H9 (cell line): Measurements from ENCODE around the gene PLCH2. TPM values are rescaled to one million over a fixed set of nuclear protein-coding genes. Genes with fewer than 3 reads are reported as not detected.

ENCODE experiments used
- DNase-seq: peaks from one replicate; pipeline ENCODE4 v3.0.0-alpha.2; 2017
- H2AFZ ChIP-seq: one replicate; pipeline ENCODE4 v1.6.1; 2013; ENCODE audit warnings: mild to moderate bottlenecking, low read length, control low read depth, moderate library complexity
- H2AK5ac ChIP-seq: 2 replicates; pipeline ENCODE4 v1.6.1; 2013; ENCODE audit warnings: low read length, control low read depth, mixed read lengths; ENCODE audit not compliant: insufficient read length
- H2BK120ac ChIP-seq: one replicate; pipeline ENCODE4 v1.6.1; 2013; ENCODE audit warnings: low read depth, mild to moderate bottlenecking, low read length, control low read depth, inconsistent platforms; ENCODE audit not compliant: poor library complexity, severe bottlenecking
- H2BK12ac ChIP-seq: 2 replicates; pipeline ENCODE4 v1.6.1; 2013; ENCODE audit warnings: low read length, control low read depth, mixed read lengths, low read depth; ENCODE audit not compliant: insufficient read length
- H2BK15ac ChIP-seq: 2 replicates; pipeline ENCODE4 v1.6.1; 2013; ENCODE audit warnings: low read depth, low read length, control low read depth
- H2BK20ac ChIP-seq: one replicate; pipeline ENCODE4 v1.6.1; 2013; ENCODE audit warnings: low read depth, mild to moderate bottlenecking, low read length, control low read depth, inconsistent platforms; ENCODE audit not compliant: poor library complexity, severe bottlenecking
- H2BK5ac ChIP-seq: 2 replicates; pipeline ENCODE4 v1.6.1; 2013; ENCODE audit warnings: low read length, control low read depth, mixed read lengths; ENCODE audit not compliant: insufficient read length
- H3K14ac ChIP-seq: 2 replicates; pipeline ENCODE4 v1.6.1; 2013; ENCODE audit warnings: low read length, control low read depth; ENCODE audit not compliant: insufficient read depth
- H3K18ac ChIP-seq: 2 replicates; pipeline ENCODE4 v1.6.1; 2013; ENCODE audit warnings: low read depth, mild to moderate bottlenecking, mixed read lengths, low read length, control low read depth; ENCODE audit not compliant: insufficient read length
- H3K23ac ChIP-seq: 2 replicates; pipeline ENCODE4 v1.6.1; 2013; ENCODE audit warnings: low read length, control low read depth, mixed read lengths, low read depth; ENCODE audit not compliant: insufficient read length
- H3K23me2 ChIP-seq: 2 replicates; pipeline ENCODE4 v1.6.1; 2013; ENCODE audit warnings: low read depth, mild to moderate bottlenecking, mixed read lengths, low read length, control low read depth; ENCODE audit not compliant: insufficient read length, poor library complexity, severe bottlenecking
- H3K27ac ChIP-seq: 2 replicates; pipeline ENCODE4 v1.5.1; 2013; ENCODE audit warnings: low read length, control low read depth, mixed read lengths, low read depth; ENCODE audit not compliant: insufficient read length
- H3K27me3 ChIP-seq: 2 replicates; pipeline ENCODE4 v1.6.1; 2013; ENCODE audit warnings: low read length, control low read depth, inconsistent platforms; ENCODE audit not compliant: insufficient read depth
- H3K4ac ChIP-seq: 2 replicates; pipeline ENCODE4 v1.6.1; 2013; ENCODE audit warnings: low read depth, mild to moderate bottlenecking, control low read depth, inconsistent platforms, low read length, moderate library complexity
- H3K4me1 ChIP-seq: 2 replicates; pipeline ENCODE4 v1.6.1; 2013; ENCODE audit warnings: low read length, control low read depth, inconsistent platforms; ENCODE audit not compliant: insufficient read depth
- H3K4me2 ChIP-seq: 2 replicates; pipeline ENCODE4 v1.6.1; 2013; ENCODE audit warnings: low read length, control low read depth, mixed read lengths; ENCODE audit not compliant: insufficient read length, insufficient read depth
- H3K56ac ChIP-seq: 2 replicates; pipeline ENCODE4 v1.6.1; 2013; ENCODE audit warnings: low read depth, mild to moderate bottlenecking, mixed read lengths, low read length, control low read depth; ENCODE audit not compliant: insufficient read length
- H3K79me1 ChIP-seq: 2 replicates; pipeline ENCODE4 v1.6.1; 2013; ENCODE audit warnings: low read depth, mild to moderate bottlenecking, moderate library complexity, low read length, control low read depth, inconsistent platforms; ENCODE audit not compliant: insufficient read depth, poor library complexity, severe bottlenecking
- H3K79me2 ChIP-seq: 2 replicates; pipeline ENCODE4 v1.6.1; 2013; ENCODE audit warnings: low read length, control low read depth, inconsistent platforms; ENCODE audit not compliant: insufficient read depth
- H3K9ac ChIP-seq: 2 replicates; pipeline ENCODE4 v1.6.1; 2013; ENCODE audit warnings: low read length, control low read depth, mixed read lengths; ENCODE audit not compliant: insufficient read length; ENCODE audit errors: extremely low read depth
- H3K9me3 ChIP-seq: one replicate; pipeline ENCODE4 v1.6.1; 2013; ENCODE audit warnings: low read depth, low read length, inconsistent platforms; ENCODE audit not compliant: control insufficient read depth
- H3T11ph ChIP-seq: one replicate; pipeline ENCODE4 v1.6.1; 2013; ENCODE audit warnings: mild to moderate bottlenecking, low read length, control low read depth, inconsistent platforms
- H4K20me1 ChIP-seq: one replicate; pipeline ENCODE4 v1.6.1; 2013; ENCODE audit not compliant: control insufficient read depth, insufficient read length, insufficient read depth
- H4K5ac ChIP-seq: 2 replicates; pipeline ENCODE4 v1.6.1; 2013; ENCODE audit warnings: low read depth, mild to moderate bottlenecking, mixed read lengths, low read length, control low read depth; ENCODE audit not compliant: insufficient read length
- H4K8ac ChIP-seq: replicated peaks from 2 replicates; pipeline ENCODE4 v1.6.1; 2013; ENCODE audit warnings: low read length, control low read depth, mixed read lengths, low read depth; ENCODE audit not compliant: insufficient read length
- H4K91ac ChIP-seq: 2 replicates; pipeline ENCODE4 v1.6.1; 2013; ENCODE audit warnings: low read depth, mild to moderate bottlenecking, moderate library complexity, mixed read lengths, low read length, control low read depth; ENCODE audit not compliant: insufficient read length
- H3K27ac Mint-ChIP-seq, 3 experiments: 2 replicates in 2 of 3; 3 replicates in 1 of 3; pipeline ENCODE4 v1.8.0; 2020 to 2021; ENCODE audit warnings: mixed read lengths in 3 of 3, mild to moderate bottlenecking in 1 of 3, moderate library complexity in 1 of 3
- H3K27me3 Mint-ChIP-seq: 2 replicates; pipeline ENCODE4 v1.8.0; 2021; ENCODE audit warnings: low read depth, mild to moderate bottlenecking, moderate library complexity, mixed read lengths
- H3K36me3 Mint-ChIP-seq, 3 experiments: 2 replicates in 2 of 3; 3 replicates in 1 of 3; pipeline ENCODE4 v1.8.0; 2020 to 2021; ENCODE audit warnings: low read depth in 3 of 3, mixed read lengths in 3 of 3; ENCODE audit not compliant: insufficient read depth in 1 of 3
- H3K4me1 Mint-ChIP-seq, 2 experiments: 2 replicates each; pipeline ENCODE4 v1.8.0; 2020; ENCODE audit warnings: mixed read lengths in 2 of 2
- H3K4me3 Mint-ChIP-seq, 2 experiments: 2 replicates in 1 of 2; 3 replicates in 1 of 2; pipeline ENCODE4 v1.8.0; 2020 to 2021; ENCODE audit warnings: mild to moderate bottlenecking in 2 of 2, mixed read lengths in 2 of 2, moderate library complexity in 1 of 2
- H3K9me3 Mint-ChIP-seq, 2 experiments: 2 replicates in 1 of 2; 3 replicates in 1 of 2; pipeline ENCODE4 v1.8.0; 2020; ENCODE audit warnings: mild to moderate bottlenecking in 2 of 2, mixed read lengths in 2 of 2, moderate library complexity in 1 of 2
- CTCF ChIP-seq: fragments of 200-600 bp; sonication (generic); conservative IDR thresholded peaks from 3 replicates; pipeline ENCODE4 v1.8.0; 2021; ENCODE audit warnings: antibody characterized with exemption, mild to moderate bottlenecking
- WGBS: extraction: QIAGEN DNeasy Blood & Tissue Kit; methylation state at CpG from one replicate; pipeline ENCODE4 v1.1.7; 2013; ENCODE audit warnings: missing lambda C conversion rate, low lambda C conversion rate, mixed read lengths; ENCODE audit not compliant: insufficient read length; ENCODE audit errors: extremely low coverage; 5-methylcytosine and 5-hydroxymethylcytosine counted together
- total RNA-seq: library from RNA; stranded (reverse); gene quantifications from 2 replicates; pipeline ENCODE4 v1.2.1, GENCODE V29; 2021

Gene PLCH2
- total RNA-seq, 1 experiment from 2014 or later: 0.09 TPM

GRCh38 chr1:2473198-2473597 is 2.9 kb upstream of the PLCH2 start:
- Histone ChIP-seq H3K23ac (no peak overlapping the region), H4K5ac (no peak overlapping the region), H3K4me1 (no peaks in the 10 kb centered on the region), H3K9me3 (no peaks in the 10 kb centered on the region), H2AK5ac (no peak overlapping the region), H2BK12ac (no peak overlapping the region), H4K20me1 (peaks cover 3% of the 10 kb centered on the region), H2BK120ac (no peak overlapping the region), H3K56ac (no peak overlapping the region), H3K9ac (no peak overlapping the region), H2AFZ (no peak overlapping the region), H3K4ac (no peak overlapping the region), H3K79me2 (no peaks in the 10 kb centered on the region), H2BK15ac (no peak overlapping the region), H3K79me1 (no peaks in the 10 kb centered on the region), H3K27ac (no peak overlapping the region), H2BK5ac (no peak overlapping the region), H3K27me3 (no peaks in the 10 kb centered on the region), H3K14ac (no peak overlapping the region), H3K4me2 (no peak overlapping the region), H3T11ph (no peak overlapping the region), H4K8ac (no peak overlapping the region), H4K91ac (no peak overlapping the region), H3K23me2 (no peaks in the 10 kb centered on the region), H3K18ac (no peak overlapping the region), H2BK20ac (no peak overlapping the region)
- no peaks in the 10 kb centered on the region for H3K36me3 Mint-ChIP-seq
- H3K4me3 Mint-ChIP-seq: no peak overlapping the region
- TF ChIP-seq CTCF: no peak
- H3K9me3 Mint-ChIP-seq: no peaks in the 10 kb centered on the region
- peaks cover 10% of the 10 kb centered on the region for H3K27me3 Mint-ChIP-seq
- no CpG with 5 or more reads among the region's 13 CpGs for WGBS
- DNase-seq: no peak
- no peak overlapping the region for H3K27ac Mint-ChIP-seq
- H3K4me1 Mint-ChIP-seq: peaks cover 0 to 14% of the 10 kb centered on the region in 2 experiments; a peak in 2 of 4 replicates
